Measurements from ENCODE around the gene UPK3A. TPM values are rescaled to one million over a fixed set of nuclear protein-coding genes. Genes with fewer than 3 reads are reported as not detected.
"Not testable (repeated sequence)": the region's sequence is repeated elsewhere in the genome, so short reads cannot be mapped to it uniquely, and the experiment has no call there.

The UPK3A gene
- total RNA-seq, 1 experiment from 2014 or later = not detected

- DNase-seq (ENCODE audit: low read depth, low spot score) (no peak), ATAC-seq (no peak)
- CTCF ChIA-PET = no interaction called here
- Histone ChIP-seq H3K9me3 (ENCODE audit: control insufficient read depth, insufficient read depth, low read depth, low read length) (no peaks in the 10 kb centered on the region), H3K4me1 (ENCODE audit: control insufficient read depth, insufficient read depth, low read length) (no peaks in the 10 kb centered on the region), H3K27me3 (ENCODE audit: control insufficient read depth, insufficient read depth, low read length) (no peaks in the 10 kb centered on the region), H3K4me3 (ENCODE audit: low read depth in 2 of 2, low read length in 2 of 2) (no peak overlapping the region), H3K36me3 (ENCODE audit: control insufficient read depth, insufficient read depth, low read length) (no peaks in the 10 kb centered on the region), H3K27ac (ENCODE audit: low read length) (no peak overlapping the region)
- POLR2A ChIA-PET = no interaction called here
- in situ Hi-C loops (cut with HindIII; ENCODE audit: low pct_unique_long_range_greater_than_20kb, low sequenced_read_pairs) (no loop called here), intact Hi-C loops (cut with micrococcal nuclease; ENCODE audit: unreplicated experiment) (no loop called here)
- TF ChIP-seq CTCF (IDR thresholded peaks at IDR 0.05) = no peak
- no TSS peak for BruUV-seq (replicated peaks)
These were observed 9.3 kb downstream of the UPK3A start for GRCh38 chr22:45294030-45294429.

GRCh38 chr22:45295004-45295403, 10.3 kb downstream of the UPK3A start:
- H3K4me1 ChIP-seq (ENCODE audit: control insufficient read depth, insufficient read depth, low read length); H3K4me3 ChIP-seq (ENCODE audit: low read depth in 2 of 2, low read length in 2 of 2); H3K9me3 ChIP-seq (ENCODE audit: control insufficient read depth, insufficient read depth, low read depth, low read length); ATAC-seq; intact Hi-C loops (cut with micrococcal nuclease; ENCODE audit: unreplicated experiment); CTCF ChIA-PET; BruUV-seq (replicated peaks); H3K27me3 ChIP-seq (ENCODE audit: control insufficient read depth, insufficient read depth, low read length); H3K36me3 ChIP-seq (ENCODE audit: control insufficient read depth, insufficient read depth, low read length); POLR2A ChIA-PET; DNase-seq (ENCODE audit: low read depth, low spot score); H3K27ac ChIP-seq (ENCODE audit: low read length); in situ Hi-C loops (cut with HindIII; ENCODE audit: low pct_unique_long_range_greater_than_20kb, low sequenced_read_pairs): not testable (repeated sequence)

GRCh38 chr22:45295492-45295891, 10.7 kb downstream of the UPK3A start:
- DNase-seq (ENCODE audit: low read depth, low spot score) = no peak
- H3K27me3 ChIP-seq (ENCODE audit: control insufficient read depth, insufficient read depth, low read length) = no peaks in the 10 kb centered on the region
- no TSS peak for BruUV-seq (replicated peaks)
- intact Hi-C loops (cut with micrococcal nuclease; ENCODE audit: unreplicated experiment) (no loop called here), in situ Hi-C loops (cut with HindIII; ENCODE audit: low pct_unique_long_range_greater_than_20kb, low sequenced_read_pairs) (no loop called here)
- H3K36me3 ChIP-seq (ENCODE audit: control insufficient read depth, insufficient read depth, low read length) = no peaks in the 10 kb centered on the region
- no peak overlapping the region for H3K27ac ChIP-seq (ENCODE audit: low read length)
- no peak for TF ChIP-seq SIN3A (IDR thresholded peaks at IDR 0.05; ENCODE audit: borderline replicate concordance, insufficient read depth, low read depth, low read length)
- TF ChIP-seq POLR2AphosphoS5 (IDR thresholded peaks at IDR 0.05; ENCODE audit: low read depth, low read length) = no peak
- H3K9me3 ChIP-seq (ENCODE audit: control insufficient read depth, insufficient read depth, low read depth, low read length) = no peaks in the 10 kb centered on the region
- no peaks in the 10 kb centered on the region for H3K4me1 ChIP-seq (ENCODE audit: control insufficient read depth, insufficient read depth, low read length)
- POLR2A ChIA-PET = no interaction called here
- CTCF ChIA-PET = no interaction called here
- H3K4me3 ChIP-seq (ENCODE audit: low read depth in 2 of 2, low read length in 2 of 2) = no peak overlapping the region
- ATAC-seq = no peak

GRCh38 chr22:45296628-45297297, 12.0 kb downstream of the UPK3A start:
- Histone ChIP-seq H3K36me3 (ENCODE audit: control insufficient read depth, insufficient read depth, low read length) (no peaks in the 10 kb centered on the region), H3K27ac (ENCODE audit: low read length) (no peak overlapping the region), H3K4me1 (ENCODE audit: control insufficient read depth, insufficient read depth, low read length) (no peaks in the 10 kb centered on the region), H3K4me3 (ENCODE audit: low read depth in 2 of 2, low read length in 2 of 2) (no peak overlapping the region), H3K9me3 (ENCODE audit: control insufficient read depth, insufficient read depth, low read depth, low read length) (no peaks in the 10 kb centered on the region), H3K27me3 (ENCODE audit: control insufficient read depth, insufficient read depth, low read length) (no peaks in the 10 kb centered on the region)
- ChIA-PET CTCF (no interaction called here), POLR2A (no interaction called here)
- in situ Hi-C loops (cut with HindIII; ENCODE audit: low pct_unique_long_range_greater_than_20kb, low sequenced_read_pairs) (no loop called here), intact Hi-C loops (cut with micrococcal nuclease; ENCODE audit: unreplicated experiment) (no loop called here)
- no peak for DNase-seq (ENCODE audit: low read depth, low spot score)
- TF ChIP-seq SIN3A (IDR thresholded peaks at IDR 0.05; ENCODE audit: borderline replicate concordance, insufficient read depth, low read depth, low read length) (no peak), CTCF (IDR thresholded peaks at IDR 0.05) (no peak), POLR2AphosphoS5 (IDR thresholded peaks at IDR 0.05; ENCODE audit: low read depth, low read length) (no peak), TCF7L2 (IDR thresholded peaks at IDR 0.05; ENCODE audit: low read depth, low read length) (no peak), REST (IDR thresholded peaks at IDR 0.05; ENCODE audit: insufficient read depth in 1 of 2, low read depth in 2 of 2, low read length in 1 of 2) (no peak)
- no peak for ATAC-seq
- BruUV-seq (replicated peaks) = no TSS peak
